Activated CD8-positive, alpha-beta memory T cell treated with anti-CD3 and anti-CD28 coated beads for 24 hours (primary cell): Measurements from ENCODE around the gene C12orf57.

ENCODE experiments used
- DNase-seq: peaks from one replicate; pipeline ENCODE4 v3.0.0-alpha.2; 2020

Gene C12orf57

GRCh38 chr12:6938353-6939190, 5.2 kb upstream of the C12orf57 start:
- DNase-seq, result no peak

- no peak for DNase-seq
Measured at GRCh38 chr12:6939191-6939540, 4.7 kb upstream of the C12orf57 start.

- DNase-seq, result no peak
Measured at GRCh38 chr12:6941267-6941666, 2.6 kb upstream of the C12orf57 start.

GRCh38 chr12:6941782-6942181, 2.0 kb upstream of the C12orf57 start:
- DNase-seq, result no peak

GRCh38 chr12:6942331-6942665, 1.5 kb upstream of the C12orf57 start:
- DNase-seq, result no peak

- peak; percentile 84 for DNase-seq
Measured at GRCh38 chr12:6943389-6943721, 467 bp upstream of the C12orf57 start.

- no peak for DNase-seq
Measured at GRCh38 chr12:6944381-6945186, 762 bp downstream of the C12orf57 start.

- DNase-seq, result no peak
Measured at GRCh38 chr12:6945613-6946012, 1.8 kb downstream of the C12orf57 start.

- peak; percentile 83 for DNase-seq
Measured at GRCh38 chr12:6946033-6946919, 2.5 kb downstream of the C12orf57 start.

- no peak for DNase-seq
Measured at GRCh38 chr12:6946920-6947374, 3.1 kb downstream of the C12orf57 start.

GRCh38 chr12:6947615-6948014, 3.8 kb downstream of the C12orf57 start:
- no peak for DNase-seq

GRCh38 chr12:6948873-6949594, 5.2 kb downstream of the C12orf57 start:
- peak; percentile 76 for DNase-seq

- DNase-seq, result peak; percentile 70
Measured at GRCh38 chr12:6950401-6950801, 6.6 kb downstream of the C12orf57 start.

GRCh38 chr12:6950811-6951540, 7.2 kb downstream of the C12orf57 start, which contains the start of gene PTPN6:
TSS of gene PTPN6 (plus strand) at chr12:6951356. CDS start at chr12:6951513, 157 bp downstream.
- peak; percentile 88 for DNase-seq

- DNase-seq, result no peak
Measured at GRCh38 chr12:6951551-6952120, 7.8 kb downstream of the C12orf57 start.

- DNase-seq, result peak; percentile 81
Measured at GRCh38 chr12:6952121-6952862, 8.5 kb downstream of the C12orf57 start.

- peak; percentile 81 for DNase-seq
Measured at GRCh38 chr12:6952863-6953441, 9.1 kb downstream of the C12orf57 start.

GRCh38 chr12:6953442-6954315, 9.9 kb downstream of the C12orf57 start:
- peak; percentile 90 for DNase-seq
